Epithelial cell of proximal tubule (primary cell): ENCODE data around the gene BRSK1. TPM values are rescaled to one million over a fixed set of nuclear protein-coding genes. Genes with fewer than 3 reads are reported as not detected.
A peak's percentile ranks its signal among the peaks of the same experiment; 100 is the strongest.

Experiments used
- DNase-seq: peaks from one replicate; pipeline ENCODE4 v3.0.0-alpha.2; 2011; ENCODE audit warnings: low read depth
- H3K4me3 ChIP-seq: 2 replicates; pipeline ENCODE4 v1.5.1; 2011; ENCODE audit warnings: low read depth, mild to moderate bottlenecking, low read length
- CTCF ChIP-seq: conservative IDR thresholded peaks from 2 replicates; pipeline ENCODE4 v1.5.1; 2012; ENCODE audit warnings: low read depth, mild to moderate bottlenecking, low read length
- total RNA-seq: library from RNA; depleted of rRNA; stranded (reverse); fragments of >200 nt; gene quantifications from 2 replicates; pipeline ENCODE4 v1.2.3, GENCODE V29; 2015

The BRSK1 gene
- total RNA-seq, 1 donor from 2014 or later = 16.1 TPM

GRCh38 chr19:55254625-55254977 is 29.2 kb upstream of the BRSK1 start:
- TF ChIP-seq CTCF = no peak
- DNase-seq = no peak
- H3K4me3 ChIP-seq = no peak overlapping the region

GRCh38 chr19:55255618-55256423 is 28.0 kb upstream of the BRSK1 start:
- no peak for TF ChIP-seq CTCF
- peak overlapping the region; percentile 87 for H3K4me3 ChIP-seq
- DNase-seq = no peak

GRCh38 chr19:55256562-55257460 is 27.0 kb upstream of the BRSK1 start:
- TF ChIP-seq CTCF = no peak
- H3K4me3 ChIP-seq = peak overlapping the region; percentile 87

GRCh38 chr19:55257461-55258420 is 26.1 kb upstream of the BRSK1 start:
- H3K4me3 ChIP-seq = peak overlapping the region; percentile 87
- no peak for DNase-seq
- TF ChIP-seq CTCF = no peak

More at GRCh38 chr19:55256562-55257460, 27.0 kb upstream of the BRSK1 start:
- no peak for DNase-seq

GRCh38 chr19:55258476-55258827 is 25.3 kb upstream of the BRSK1 start:
- peak overlapping the region; percentile 87 for H3K4me3 ChIP-seq
- no peak for DNase-seq
- no peak for TF ChIP-seq CTCF

GRCh38 chr19:55258828-55259539 is 24.8 kb upstream of the BRSK1 start, which contains the start of gene PPP6R1:
PPP6R1 (minus strand) TSS chr19:55259017; CDS start chr19:55247103, 11,914 bp downstream.
- TF ChIP-seq CTCF = no peak
- DNase-seq = peak; percentile 96
- H3K4me3 ChIP-seq = peak within 1 kb of the TSS; percentile 87
